Measurements from ENCODE around the gene FOXN3. TPM values are rescaled to one million over a fixed set of nuclear protein-coding genes. Genes with fewer than 3 reads are reported as not detected.

FOXN3 gene
- total and polyA plus RNA-seq, 9 donors, result 56.9 to 172 (median 99.2) TPM

- TF ChIP-seq CTCF (IDR thresholded peaks at IDR 0.05), result no peak
- TF ChIP-seq EP300 (IDR thresholded peaks at IDR 0.05), result no peak
- TF ChIP-seq POLR2A (IDR thresholded peaks at IDR 0.05), result no peak
- H3K9me3 ChIP-seq, result no peaks in the 10 kb centered on the region
- no peaks in the 10 kb centered on the region for H3K27me3 ChIP-seq
- 89 to 96% (median 94%) methylated on average over 1 of the region's 1 CpG for WGBS, 3 donors
- intact Hi-C loops (cut with DNase I), result loop anchor here in 1 of 4 donors (10.0 kb wide), 1 partner anchor 665 kb away; no protein-coding TSS in a partner anchor
- no peak overlapping the region for H3K27ac ChIP-seq
- H3K36me3 ChIP-seq, result no peaks in the 10 kb centered on the region
- no peak for DNase-seq
- H3K4me1 ChIP-seq (ENCODE audit: insufficient read depth), result peaks cover 12% of the 10 kb centered on the region
- H3K4me3 ChIP-seq, result no peak overlapping the region
These were observed 166.9 kb downstream of the FOXN3 start for GRCh38 chr14:89249972-89250654.

GRCh38 chr14:89249065-89249695 is 167.9 kb downstream of the FOXN3 start:
- no peak overlapping the region for H3K27ac ChIP-seq
- no peak overlapping the region for H3K4me3 ChIP-seq
- H3K9me3 ChIP-seq, result no peaks in the 10 kb centered on the region
- H3K27me3 ChIP-seq, result no peaks in the 10 kb centered on the region
- intact Hi-C loops (cut with DNase I), result loop anchor here in 1 of 4 donors (10.0 kb wide), 1 partner anchor 666 kb away; no protein-coding TSS in a partner anchor
- no peak for DNase-seq
- 78 to 81% (median 79%) methylated on average over 7 of the region's 7 CpGs for whole genome bisulfite sequencing, 3 donors
- TF ChIP-seq POLR2A (IDR thresholded peaks at IDR 0.05), result no peak
- TF ChIP-seq CTCF (IDR thresholded peaks at IDR 0.05), result no peak
- TF ChIP-seq EP300 (IDR thresholded peaks at IDR 0.05), result no peak
- H3K36me3 ChIP-seq, result no peaks in the 10 kb centered on the region
- H3K4me1 ChIP-seq (ENCODE audit: insufficient read depth), result peaks cover 11% of the 10 kb centered on the region

GRCh38 chr14:89248411-89249064 is 168.5 kb downstream of the FOXN3 start:
- TF ChIP-seq EP300 (IDR thresholded peaks at IDR 0.05), result no peak
- no peak for TF ChIP-seq CTCF (IDR thresholded peaks at IDR 0.05)
- WGBS, 3 donors, result 81 to 82% (median 81%) methylated on average over 5 of the region's 5 CpGs
- Histone ChIP-seq H3K36me3 (no peaks in the 10 kb centered on the region), H3K9me3 (no peaks in the 10 kb centered on the region), H3K27ac (no peak overlapping the region), H3K4me1 (ENCODE audit: insufficient read depth) (peaks cover 15% of the 10 kb centered on the region), H3K4me3 (no peak overlapping the region), H3K27me3 (no peaks in the 10 kb centered on the region)
- intact Hi-C loops (cut with DNase I), result loop anchor here in 1 of 4 donors (10.0 kb wide), 1 partner anchor 666 kb away; no protein-coding TSS in a partner anchor
- DNase-seq, result no peak

- TF ChIP-seq CTCF (IDR thresholded peaks at IDR 0.05), result no peak
- no peak for TF ChIP-seq POLR2A (IDR thresholded peaks at IDR 0.05)
- TF ChIP-seq EP300 (IDR thresholded peaks at IDR 0.05), result no peak
- intact Hi-C loops (cut with DNase I), result loop anchor here in 1 of 4 donors (10.0 kb wide), 1 partner anchor 667 kb away; no protein-coding TSS in a partner anchor
- no peak for DNase-seq
- Histone ChIP-seq H3K27ac (no peak overlapping the region), H3K27me3 (no peaks in the 10 kb centered on the region), H3K4me1 (ENCODE audit: insufficient read depth) (peaks cover 18% of the 10 kb centered on the region), H3K9me3 (no peaks in the 10 kb centered on the region), H3K36me3 (no peaks in the 10 kb centered on the region), H3K4me3 (no peak overlapping the region)
- WGBS, 3 donors, result 97 to 99% (median 98%) methylated on average over 3 of the region's 3 CpGs
These were observed 169.4 kb downstream of the FOXN3 start for GRCh38 chr14:89247457-89248122.

Measured in ovary (tissue), 9 donors.